Muscle of arm (tissue), 12 donors: ENCODE results near the gene UCN. TPM values are rescaled to one million over a fixed set of nuclear protein-coding genes. Genes with fewer than 3 reads are reported as not detected.

ENCODE experiments used
- DNase-seq: peaks from one replicate; pipeline ENCODE4 v3.0.0-alpha.2; 2013
- polyA plus RNA-seq, 12 donors: library from polyadenylated mRNA; unstranded; fragments of 120-200 nt; gene quantifications; one replicate each; pipeline ENCODE4 v1.2.1, GENCODE V29; 2013; ENCODE audit not compliant: insufficient read length in 12 of 12

Gene UCN
- polyA plus RNA-seq, 12 donors, result 0.59 to 2.1 (median 1.4) TPM; not detected in 2

GRCh38 chr2:27262379-27263286 is 45.6 kb downstream of the UCN start, which contains the start of gene SLC30A3:
Gene SLC30A3, minus strand, starts transcription at chr2:27263047. Its CDS starts 141 bp downstream, at chr2:27262906.
- DNase-seq, result peak; percentile 30

GRCh38 chr2:27261926-27262298 is 46.3 kb downstream of the UCN start:
- no peak for DNase-seq

GRCh38 chr2:27261241-27261925 is 46.9 kb downstream of the UCN start:
- no peak for DNase-seq

GRCh38 chr2:27258051-27258450 is 50.2 kb downstream of the UCN start:
- no peak for DNase-seq

Other genes with a start within 250 kb of the UCN start
- 100 to 1,000 TPM in 11 of 12 donors, not detected in 1; 209 to 311 (median 238) TPM for gene OST4, start 236.8 kb downstream of the UCN start, polyA plus RNA-seq
- gene EMILIN1, start 229.8 kb downstream of the UCN start, polyA plus RNA-seq, result 100 to 1,000 TPM in 1 of 12 donors, 10 to 100 TPM in 10, not detected in 1; 39.9 to 107 (median 64.1) TPM
- 1 to 10 TPM in 11 of 12 donors, not detected in 1; 1.1 to 7.6 (median 2.1) TPM for gene KHK, start 221.7 kb downstream of the UCN start, polyA plus RNA-seq
- gene CGREF1, start 189.3 kb downstream of the UCN start, polyA plus RNA-seq, result 1 to 10 TPM in 9 of 12 donors, under 1 TPM in 1, not detected in 2; 0.62 to 4.6 (median 1.8) TPM
- under 1 TPM in 10 of 12 donors, not detected in 2; 0.12 to 0.70 (median 0.34) TPM for gene ABHD1, start 184.6 kb downstream of the UCN start, polyA plus RNA-seq
- 10 to 100 TPM in 11 of 12 donors, not detected in 1; 24.1 to 39.8 (median 33.6) TPM for gene PREB, start 173.8 kb downstream of the UCN start, polyA plus RNA-seq
- gene PRR30, start 169.0 kb downstream of the UCN start, polyA plus RNA-seq, result not detected
- under 1 TPM in 10 of 12 donors, not detected in 2; 0.18 to 0.44 (median 0.30) TPM for gene TCF23, start 159.4 kb downstream of the UCN start, polyA plus RNA-seq
- gene ATRAID, start 96.4 kb downstream of the UCN start, polyA plus RNA-seq, result 100 to 1,000 TPM in 5 of 12 donors, 10 to 100 TPM in 6, not detected in 1; 85.6 to 115 (median 98.3) TPM
- gene SLC5A6, start 96.2 kb downstream of the UCN start, polyA plus RNA-seq, result 10 to 100 TPM in 11 of 12 donors, not detected in 1; 11.1 to 25.1 (median 17.6) TPM
- gene CAD, start 91.1 kb downstream of the UCN start, polyA plus RNA-seq, result 10 to 100 TPM in 11 of 12 donors, not detected in 1; 18.7 to 45.3 (median 24.5) TPM
- 1 to 10 TPM in 3 of 12 donors, under 1 TPM in 7, not detected in 2; 0.18 to 2.2 (median 0.81) TPM for gene SLC30A3, start 45.4 kb downstream of the UCN start, polyA plus RNA-seq
- gene DNAJC5G, start 33.0 kb downstream of the UCN start, polyA plus RNA-seq, result under 1 TPM in 7 of 12 donors, not detected in 5; 0.14 to 0.74 (median 0.28) TPM
- gene TRIM54, start 26.0 kb downstream of the UCN start, polyA plus RNA-seq, result 100 to 1,000 TPM in 4 of 12 donors, 10 to 100 TPM in 7, not detected in 1; 34.2 to 125 (median 94.4) TPM
- gene MPV17, start 14.7 kb upstream of the UCN start, polyA plus RNA-seq, result 10 to 100 TPM in 11 of 12 donors, not detected in 1; 37.8 to 89.1 (median 51.3) TPM
- 10 to 100 TPM in 11 of 12 donors, not detected in 1; 24.0 to 46.5 (median 31.3) TPM for gene GTF3C2, start 48.3 kb upstream of the UCN start, polyA plus RNA-seq
- 10 to 100 TPM in 11 of 12 donors, not detected in 1; 29.0 to 37.7 (median 32.5) TPM for gene EIF2B4, start 61.9 kb upstream of the UCN start, polyA plus RNA-seq
- 10 to 100 TPM in 11 of 12 donors, not detected in 1; 56.4 to 82.2 (median 69.6) TPM for gene SNX17, start 62.2 kb upstream of the UCN start, polyA plus RNA-seq
- 10 to 100 TPM in 9 of 12 donors, 1 to 10 TPM in 2, not detected in 1; 9.1 to 20.0 (median 11.6) TPM for gene ZNF513, start 72.3 kb upstream of the UCN start, polyA plus RNA-seq
- 10 to 100 TPM in 11 of 12 donors, not detected in 1; 42.8 to 64.1 (median 54.4) TPM for gene PPM1G, start 101.1 kb upstream of the UCN start, polyA plus RNA-seq
- 100 to 1,000 TPM in 11 of 12 donors, not detected in 1; 112 to 127 (median 120) TPM for gene NRBP1, start 120.2 kb upstream of the UCN start, polyA plus RNA-seq
- 1 to 10 TPM in 9 of 12 donors, under 1 TPM in 1, not detected in 2; 0.74 to 4.6 (median 2.2) TPM for gene KRTCAP3, start 133.9 kb upstream of the UCN start, polyA plus RNA-seq
- 10 to 100 TPM in 11 of 12 donors, not detected in 1; 12.1 to 35.2 (median 20.4) TPM for gene IFT172, start 181.3 kb upstream of the UCN start, polyA plus RNA-seq
- 10 to 100 TPM in 3 of 12 donors, 1 to 10 TPM in 8, not detected in 1; 6.1 to 15.5 (median 8.4) TPM for gene FNDC4, start 186.8 kb upstream of the UCN start, polyA plus RNA-seq
- under 1 TPM in 5 of 12 donors, not detected in 7; 0.08 to 0.30 (median 0.25) TPM for gene GCKR, start 188.4 kb upstream of the UCN start, polyA plus RNA-seq